ENCODE measurements around the gene PGBD1. TPM values are rescaled to one million over a fixed set of nuclear protein-coding genes. Genes with fewer than 3 reads are reported as not detected.

PGBD1 gene
- total RNA-seq, 1 experiment from 2014 or later, result 3.6 TPM

DNA sequence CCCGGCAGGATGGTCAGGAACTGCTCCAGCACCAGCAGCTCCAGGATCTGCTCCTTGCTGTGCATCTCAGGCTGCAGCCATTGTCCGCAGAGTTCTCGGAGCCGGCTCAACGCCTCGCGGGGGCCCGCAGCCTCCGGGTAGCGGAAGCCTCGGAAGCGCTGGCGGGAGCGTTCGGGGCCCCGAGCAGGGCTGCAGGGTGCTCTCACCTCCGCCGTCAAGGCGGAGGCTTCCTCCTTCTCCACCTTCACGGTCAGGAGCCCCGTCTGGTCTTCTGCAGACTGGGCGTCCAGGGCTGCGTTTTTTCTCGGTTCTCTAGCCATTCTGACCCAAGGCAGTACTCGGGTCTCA is 29.7 kb upstream of the PGBD1 start:
- Histone ChIP-seq H3K27me3 (ENCODE audit: insufficient read depth, low read depth) (no peaks in the 10 kb centered on the region), H3K9me3 (ENCODE audit: insufficient read depth, low read depth) (0 out of 2 replicates have a peak, but pooled peaks cover 2% of the 10 kb centered on the region), H3F3A (ENCODE audit: insufficient read depth, low read depth) (no peaks in the 10 kb centered on the region), H3K4me3 (peak overlapping the region; percentile 99), H3K36me3 (ENCODE audit: low read depth) (0 out of 2 replicates have a peak, but pooled peaks cover 6% of the 10 kb centered on the region), H2AFZ (peak overlapping the region; percentile 99), H3K27ac (no peak overlapping the region), H3K4me1 (replicated peaks; ENCODE audit: insufficient read depth) (peaks cover 19% of the 10 kb centered on the region), H3K4me2 (peak overlapping the region; percentile 96), H3K79me2 (ENCODE audit: low read depth) (peaks cover 17% of the 10 kb centered on the region), H4K20me1 (ENCODE audit: insufficient read depth) (no peaks in the 10 kb centered on the region), H3K9me2 (ENCODE audit: insufficient read depth) (no peaks in the 10 kb centered on the region)
- intact Hi-C loops (cut with micrococcal nuclease; ENCODE audit: unreplicated experiment), result loop anchor here (1.0 to 2.0 kb wide), 4 partner anchors 16 to 131 kb away; partner anchors contain the start of genes ZSCAN26 and ZSCAN9
- ChIA-PET POLR2A (ENCODE audit: unreplicated experiment) (interaction anchor here (0.7 to 1.0 kb wide), 2 partner anchors 15 to 30 kb away, joined by 4 read pairs; partner anchors contain the start of genes PGBD1 and ZSCAN26), CTCF (interaction anchor here (1.0 kb wide), 1 partner anchor 104 kb away, joined by 3 read pairs; no protein-coding TSS in a partner anchor)
- DNase-seq, result no peak
- TF ChIP-seq, protein P1, sequence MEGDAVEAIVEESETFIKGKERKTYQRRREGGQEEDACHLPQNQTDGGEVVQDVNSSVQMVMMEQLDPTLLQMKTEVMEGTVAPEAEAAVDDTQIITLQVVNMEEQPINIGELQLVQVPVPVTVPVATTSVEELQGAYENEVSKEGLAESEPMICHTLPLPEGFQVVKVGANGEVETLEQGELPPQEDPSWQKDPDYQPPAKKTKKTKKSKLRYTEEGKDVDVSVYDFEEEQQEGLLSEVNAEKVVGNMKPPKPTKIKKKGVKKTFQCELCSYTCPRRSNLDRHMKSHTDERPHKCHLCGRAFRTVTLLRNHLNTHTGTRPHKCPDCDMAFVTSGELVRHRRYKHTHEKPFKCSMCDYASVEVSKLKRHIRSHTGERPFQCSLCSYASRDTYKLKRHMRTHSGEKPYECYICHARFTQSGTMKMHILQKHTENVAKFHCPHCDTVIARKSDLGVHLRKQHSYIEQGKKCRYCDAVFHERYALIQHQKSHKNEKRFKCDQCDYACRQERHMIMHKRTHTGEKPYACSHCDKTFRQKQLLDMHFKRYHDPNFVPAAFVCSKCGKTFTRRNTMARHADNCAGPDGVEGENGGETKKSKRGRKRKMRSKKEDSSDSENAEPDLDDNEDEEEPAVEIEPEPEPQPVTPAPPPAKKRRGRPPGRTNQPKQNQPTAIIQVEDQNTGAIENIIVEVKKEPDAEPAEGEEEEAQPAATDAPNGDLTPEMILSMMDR (conservative IDR thresholded peaks at IDR 0.05), result no peak
- TF ChIP-seq EZH2 (IDR thresholded peaks at IDR 0.05; ENCODE audit: low read depth), result no peak
- BruUV-seq (replicated peaks), result TSS peak; percentile 58

DNA sequence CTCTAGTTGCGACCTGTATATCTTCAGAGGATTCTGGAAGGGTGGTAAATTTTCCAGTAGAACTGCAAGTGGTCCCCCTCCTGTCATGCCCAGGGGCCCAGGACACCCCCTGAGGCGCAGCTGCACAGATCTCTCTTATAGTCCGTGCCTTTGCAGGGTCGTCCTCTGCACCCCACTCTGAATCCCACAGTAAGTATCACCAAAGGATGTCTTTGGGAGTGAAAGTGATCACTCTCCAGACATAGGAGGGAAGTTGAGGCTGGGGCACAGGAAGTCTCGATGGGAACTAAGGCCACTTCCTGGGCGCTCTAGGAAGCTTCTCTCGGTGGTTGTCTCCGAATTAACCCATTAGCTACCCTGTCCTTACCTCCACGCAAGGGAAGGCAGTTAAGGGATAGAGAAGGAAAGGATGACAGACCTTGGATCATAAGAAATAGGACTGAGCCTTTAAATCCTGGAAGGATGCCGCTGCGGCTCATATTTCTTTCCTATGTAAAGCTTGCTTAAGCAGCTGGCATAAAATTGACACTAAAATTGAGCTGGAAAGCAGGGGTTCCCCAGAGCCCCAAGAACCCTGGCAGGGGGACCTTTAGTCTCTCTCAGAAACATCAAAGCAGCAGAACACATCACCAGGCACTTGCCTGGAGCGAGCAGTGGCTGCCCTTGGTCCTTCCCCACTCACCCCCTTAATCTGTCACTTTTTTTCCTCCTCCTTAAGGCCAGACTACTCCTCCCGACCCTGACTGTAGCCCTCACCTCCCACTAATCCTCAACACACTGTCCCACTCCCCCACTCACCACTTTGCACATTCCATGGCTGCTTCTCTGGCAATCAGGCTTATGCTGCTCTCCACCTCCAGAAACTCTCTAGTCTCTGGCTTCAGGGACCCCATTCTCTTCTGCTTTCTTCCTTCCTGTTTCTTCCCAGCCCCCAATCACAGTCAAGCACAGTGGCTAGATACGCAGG is 29.1 kb upstream of the PGBD1 start, which contains the start of gene ZKSCAN4:
Gene ZKSCAN4 (minus strand): TSS at position 261 of the 967 bp plus-strand sequence. CDS start 289 bp downstream, outside the sequence.
- no peak for TF ChIP-seq EZH2 (IDR thresholded peaks at IDR 0.05; ENCODE audit: low read depth)

DNA sequence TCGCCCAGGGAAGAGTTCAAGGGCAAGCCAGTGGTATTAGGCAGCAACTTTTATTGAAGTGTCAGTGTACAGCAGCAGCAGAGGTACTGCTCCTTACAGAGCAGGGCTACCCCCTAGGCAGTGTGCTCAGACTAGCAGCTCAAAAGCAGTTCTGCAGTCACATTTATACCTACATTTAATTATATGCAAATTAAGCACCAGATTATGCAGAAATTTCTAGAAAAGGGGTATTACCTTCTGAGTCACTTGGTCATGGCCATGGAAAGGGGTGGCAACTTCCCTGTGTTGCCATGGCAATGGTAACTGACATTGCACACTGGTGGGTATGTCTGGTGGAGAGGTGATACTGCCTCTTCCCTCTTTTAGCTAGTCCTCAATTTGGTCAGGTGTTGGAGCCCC is 27.3 kb upstream of the PGBD1 start:
- H3K4me3 ChIP-seq, result no peak overlapping the region
- no peaks in the 10 kb centered on the region for H3F3A ChIP-seq (ENCODE audit: insufficient read depth, low read depth)
- DNase-seq, result no peak
- BruUV-seq (replicated peaks), result no TSS peak
- H3K9me2 ChIP-seq (ENCODE audit: insufficient read depth), result no peaks in the 10 kb centered on the region; the same call in 1 of the 2 replicates
- H3K36me3 ChIP-seq (ENCODE audit: low read depth), result no peaks in the 10 kb centered on the region
- TF ChIP-seq, protein P1 (conservative IDR thresholded peaks at IDR 0.05), result no peak
- no peak for TF ChIP-seq EZH2 (IDR thresholded peaks at IDR 0.05; ENCODE audit: low read depth)
- peaks cover 17% of the 10 kb centered on the region for H3K79me2 ChIP-seq (ENCODE audit: low read depth)
- ChIA-PET POLR2A (ENCODE audit: unreplicated experiment) (no interaction called here), CTCF (no interaction called here)
- H3K27ac ChIP-seq, result no peak overlapping the region
- intact Hi-C loops (cut with micrococcal nuclease; ENCODE audit: unreplicated experiment), result no loop called here
- H3K27me3 ChIP-seq (ENCODE audit: insufficient read depth, low read depth), result no peaks in the 10 kb centered on the region
- peaks cover 19% of the 10 kb centered on the region for H3K4me1 ChIP-seq (replicated peaks; ENCODE audit: insufficient read depth)
- 0 out of 2 replicates have a peak, but pooled peaks cover 2% of the 10 kb centered on the region for H3K9me3 ChIP-seq (ENCODE audit: insufficient read depth, low read depth)
- no peak overlapping the region for H3K4me2 ChIP-seq
- H4K20me1 ChIP-seq (ENCODE audit: insufficient read depth), result no peaks in the 10 kb centered on the region
- no peak overlapping the region for H2AFZ ChIP-seq

More for the DNA sequence above, 29.1 kb upstream of the PGBD1 start, which contains the start of gene ZKSCAN4:
- no TSS peak for BruUV-seq (replicated peaks)
- Histone ChIP-seq H2AFZ (peak within 1 kb of the TSS; percentile 99), H3K79me2 (ENCODE audit: low read depth) (peaks cover 17% of the 10 kb centered on the region), H3K36me3 (ENCODE audit: low read depth) (no peaks in the 10 kb centered on the region), H3K9me3 (ENCODE audit: insufficient read depth, low read depth) (0 out of 2 replicates have a peak, but pooled peaks cover 2% of the 10 kb centered on the region), H3K4me3 (peak within 1 kb of the TSS; percentile 99), H3K4me1 (replicated peaks; ENCODE audit: insufficient read depth) (peaks cover 19% of the 10 kb centered on the region), H3K9me2 (ENCODE audit: insufficient read depth) (no peaks in the 10 kb centered on the region; the same call in 1 of the 2 replicates), H3F3A (ENCODE audit: insufficient read depth, low read depth) (no peaks in the 10 kb centered on the region), H3K27ac (no peak within 1 kb of the TSS), H4K20me1 (ENCODE audit: insufficient read depth) (no peaks in the 10 kb centered on the region), H3K27me3 (ENCODE audit: insufficient read depth, low read depth) (no peaks in the 10 kb centered on the region), H3K4me2 (peak within 1 kb of the TSS; percentile 96)
- DNase-seq, result peak; percentile 73 to 76
- CTCF ChIA-PET, result interaction anchor here (0.7 to 1.0 kb wide), 2 partner anchors 104 to 131 kb away, joined by 3 read pairs; no protein-coding TSS in a partner anchor
- POLR2A ChIA-PET (ENCODE audit: unreplicated experiment), result interaction anchor here (0.6 to 1.0 kb wide), 6 partner anchors 14 to 473 kb away, joined by 3 to 6 read pairs (median 3); partner anchors contain the start of genes ZKSCAN8 and ZSCAN26
- intact Hi-C loops (cut with micrococcal nuclease; ENCODE audit: unreplicated experiment), result loop anchor here (1.0 to 2.0 kb wide), 4 partner anchors 15 to 131 kb away; partner anchors contain the start of genes ZSCAN26 and ZSCAN9

Measured in PC-9 (cell line).